Glutamatergic neuron (in vitro differentiated cells): ENCODE results near the gene MORN5. TPM values are rescaled to one million over a fixed set of nuclear protein-coding genes. Genes with fewer than 3 reads are reported as not detected.

Experiments used
- DNase-seq: peaks from one replicate; pipeline ENCODE4 v3.0.0; 2022
- H3K27ac Mint-ChIP-seq: one replicate; pipeline ENCODE4 v1.8.0; 2020; ENCODE audit warnings: mild to moderate bottlenecking, mixed read lengths, inconsistent platforms; ENCODE audit not compliant: unreplicated experiment
- H3K27me3 Mint-ChIP-seq: one replicate; pipeline ENCODE4 v1.8.0; 2020; ENCODE audit warnings: mild to moderate bottlenecking, moderate library complexity, mixed read lengths, inconsistent platforms; ENCODE audit not compliant: unreplicated experiment
- H3K36me3 Mint-ChIP-seq: one replicate; pipeline ENCODE4 v1.8.0; 2020; ENCODE audit warnings: mild to moderate bottlenecking, mixed read lengths, inconsistent platforms; ENCODE audit not compliant: unreplicated experiment
- H3K4me1 Mint-ChIP-seq: one replicate; pipeline ENCODE4 v1.8.0; 2020; ENCODE audit warnings: mild to moderate bottlenecking, low read depth, mixed read lengths, inconsistent platforms; ENCODE audit not compliant: unreplicated experiment
- H3K4me3 Mint-ChIP-seq: one replicate; pipeline ENCODE4 v1.8.0; 2020; ENCODE audit warnings: mild to moderate bottlenecking, mixed read lengths, inconsistent platforms; ENCODE audit not compliant: unreplicated experiment
- H3K9me3 Mint-ChIP-seq: one replicate; pipeline ENCODE4 v1.8.0; 2020; ENCODE audit warnings: mild to moderate bottlenecking, moderate library complexity, mixed read lengths, inconsistent platforms; ENCODE audit not compliant: unreplicated experiment
- CTCF ChIP-seq: fragments of 200-600 bp; sonication (generic); IDR thresholded peaks from one replicate; pipeline ENCODE4 v1.5.0; 2021; ENCODE audit not compliant: partially characterized antibody, unreplicated experiment
- total RNA-seq: library from RNA; stranded (reverse); fragmentation: NEBNext Ultra II Directional; extraction: Animal tissue kit (Norgen Biotek cat#: 25700); gene quantifications from one replicate; pipeline ENCODE4 v1.2.1, GENCODE V29; 2021; ENCODE audit not compliant: unreplicated experiment

The MORN5 gene
- total RNA-seq, 1 donor from 2014 or later: not detected

- Mint-ChIP-seq H3K4me1 (peaks cover 18% of the 10 kb centered on the region), H3K27ac (no peak overlapping the region)
Measured at GRCh38 chr9:122218071-122218934, 58.6 kb downstream of the MORN5 start.

GRCh38 chr9:122218935-122219855, 59.5 kb downstream of the MORN5 start:
- H3K4me3 Mint-ChIP-seq: peak overlapping the region; percentile 78
- no peak for DNase-seq
- H3K27me3 Mint-ChIP-seq: peaks cover 56% of the 10 kb centered on the region

More at GRCh38 chr9:122218071-122218934, 58.6 kb downstream of the MORN5 start:
- no peak for DNase-seq
- H3K4me3 Mint-ChIP-seq: peak overlapping the region; percentile 78
- peaks cover 16% of the 10 kb centered on the region for H3K9me3 Mint-ChIP-seq
- H3K27me3 Mint-ChIP-seq: peaks cover 52% of the 10 kb centered on the region
- H3K36me3 Mint-ChIP-seq: peaks cover 10% of the 10 kb centered on the region
- no peak for TF ChIP-seq CTCF

GRCh38 chr9:122219856-122220672, 60.4 kb downstream of the MORN5 start:
- H3K27ac Mint-ChIP-seq: no peak overlapping the region
- H3K36me3 Mint-ChIP-seq: peaks cover 19% of the 10 kb centered on the region
- peaks cover 21% of the 10 kb centered on the region for H3K4me1 Mint-ChIP-seq
- peaks cover 18% of the 10 kb centered on the region for H3K9me3 Mint-ChIP-seq
- peak; percentile 41 for DNase-seq
- peak overlapping the region; percentile 78 for H3K4me3 Mint-ChIP-seq
- TF ChIP-seq CTCF: no peak
- H3K27me3 Mint-ChIP-seq: peaks cover 60% of the 10 kb centered on the region

More at GRCh38 chr9:122218935-122219855, 59.5 kb downstream of the MORN5 start:
- no peak for TF ChIP-seq CTCF
- Mint-ChIP-seq H3K9me3 (peaks cover 16% of the 10 kb centered on the region), H3K4me1 (peaks cover 18% of the 10 kb centered on the region), H3K27ac (no peak overlapping the region), H3K36me3 (peaks cover 11% of the 10 kb centered on the region)

GRCh38 chr9:122220673-122221182, 61.0 kb downstream of the MORN5 start:
- DNase-seq: no peak
- peaks cover 16% of the 10 kb centered on the region for H3K36me3 Mint-ChIP-seq
- no peak for TF ChIP-seq CTCF
- peak overlapping the region; percentile 78 for H3K4me3 Mint-ChIP-seq
- peaks cover 21% of the 10 kb centered on the region for H3K4me1 Mint-ChIP-seq
- H3K27ac Mint-ChIP-seq: no peak overlapping the region
- H3K27me3 Mint-ChIP-seq: peaks cover 64% of the 10 kb centered on the region
- peaks cover 18% of the 10 kb centered on the region for H3K9me3 Mint-ChIP-seq
